K562 (cell line): ENCODE measurements around the gene RPAIN. TPM values are rescaled to one million over a fixed set of nuclear protein-coding genes. Genes with fewer than 3 reads are reported as not detected.

Experiments used
- ATAC-seq: fragments of 200-7000 bp; cut with Tn5 transposase; 3 replicates; pipeline ENCODE4 v1.9.1; 2020; ENCODE audit warnings: moderate library complexity
- BruUV-seq: library from RNA; stranded (reverse); fragments of 400-500 nt; replicated peaks from 2 replicates; lab custom pipeline; 2021; lab: Mats Ljungman, UMichigan
- CTCF ChIA-PET: fragments of 300-600 bp; formaldehyde crosslinking; extraction: SDS; loops from one replicate; lab custom pipeline; 2021; ENCODE audit warnings: low intra/inter-chr PET ratio; lab: Yijun Ruan, JAX
- POLR2A ChIA-PET: fragments of 300-600, 350-650 bp; sonication (Branson Sonifier 250); formaldehyde crosslinking; extraction: SDS; loops from one replicate; lab custom pipeline; 2021; ENCODE audit warnings: antibody characterized with exemption, inconsistent platforms; lab: Yijun Ruan, JAX
- DNase-seq, 4 experiments: peaks; one replicate each; pipeline versions ENCODE4 v3.0.0 to v3.0.0-alpha.2; 2011 to 2018; ENCODE audit warnings: low spot score in 3 of 4, mixed read lengths in 3 of 4; ENCODE audit errors: extremely low read depth in 1 of 4
- FAIRE-seq: peaks from 2 replicates; lab custom pipeline; 2011; peaks lifted over from hg19 to GRCh38; lab: Jason Lieb, UNC
- H2AFZ ChIP-seq: 2 replicates; pipeline ENCODE4 v1.6.0; 2011; ENCODE audit warnings: low read depth, low read length, control low read depth, inconsistent platforms
- H3K27ac ChIP-seq: fragments of 200-600 bp; 3 replicates; pipeline ENCODE4 v1.8.0; 2011; ENCODE audit warnings: low read depth, mild to moderate bottlenecking, control low read depth, inconsistent platforms, low read length, moderate library complexity, mixed read lengths; ENCODE audit errors: extremely low read depth
- H3K27me3 ChIP-seq, 2 experiments: fragments of 300-600 bp in 1 of 2; 2 replicates in 1 of 2; 3 replicates in 1 of 2; pipeline versions ENCODE4 v1.6.0 to v1.8.0; 2011; ENCODE audit warnings: inconsistent platforms in 2 of 2, low read length in 2 of 2, mild to moderate bottlenecking in 1 of 2, mixed read lengths in 1 of 2, moderate library complexity in 1 of 2; ENCODE audit not compliant: control insufficient read depth in 2 of 2, insufficient read depth in 2 of 2
- H3K36me3 ChIP-seq: fragments of 300-600 bp; 3 replicates; pipeline ENCODE4 v1.8.0; 2011; ENCODE audit warnings: mild to moderate bottlenecking, low read length, inconsistent platforms; ENCODE audit not compliant: control insufficient read depth, insufficient read depth
- H3K4me1 ChIP-seq, 2 experiments: fragments of 200-600 bp in 1 of 2; replicated peaks in 1 of 2; 2 replicates in 1 of 2; 3 replicates in 1 of 2; pipeline versions ENCODE4 v1.5.1 to v1.8.0; 2011; ENCODE audit warnings: inconsistent platforms in 2 of 2, low read length in 2 of 2, mild to moderate bottlenecking in 1 of 2, mixed read lengths in 1 of 2, moderate library complexity in 1 of 2; ENCODE audit not compliant: control insufficient read depth in 2 of 2, insufficient read depth in 2 of 2
- H3K4me2 ChIP-seq: 2 replicates; pipeline ENCODE4 v1.6.1; 2011; ENCODE audit warnings: low read length, control low read depth, inconsistent platforms, mixed read lengths; ENCODE audit not compliant: insufficient read depth
- H3K4me3 ChIP-seq: fragments of 200-600 bp; sonication (generic), shearing (Covaris generic); 2 replicates; pipeline ENCODE4 v1.5.1; 2016; ENCODE audit warnings: control low read depth, inconsistent platforms
- H3K79me2 ChIP-seq: fragments of 200-600 bp; 3 replicates; pipeline ENCODE4 v1.8.0; 2011; ENCODE audit warnings: low read length, inconsistent platforms; ENCODE audit not compliant: control insufficient read depth, insufficient read depth
- H3K9ac ChIP-seq, 2 experiments: 2 replicates each; pipeline versions ENCODE4 v1.6.0 to v1.6.1; 2011; ENCODE audit warnings: low read depth in 2 of 2, low read length in 2 of 2, control low read depth in 1 of 2, inconsistent platforms in 1 of 2, mild to moderate bottlenecking in 1 of 2, mixed read lengths in 1 of 2; ENCODE audit not compliant: insufficient read depth in 1 of 2
- H3K9me1 ChIP-seq: one replicate; pipeline ENCODE4 v1.6.0; 2011; ENCODE audit warnings: inconsistent platforms, mild to moderate bottlenecking, low read length, moderate library complexity; ENCODE audit not compliant: control insufficient read depth, insufficient read depth
- H3K9me3 ChIP-seq: replicated peaks from 2 replicates; pipeline ENCODE4 v1.5.1; 2011; ENCODE audit warnings: low read depth, low read length, inconsistent platforms; ENCODE audit not compliant: control insufficient read depth, insufficient read depth
- H4K20me1 ChIP-seq: replicated peaks from 2 replicates; pipeline ENCODE4 v1.6.1; 2011; ENCODE audit warnings: low read length, inconsistent platforms, mixed read lengths; ENCODE audit not compliant: control insufficient read depth, insufficient read depth
- CREB5 ChIP-seq: fragments of 250-450 bp; sonication (Bioruptor Pico); IDR thresholded peaks from 2 replicates; pipeline ENCODE4 v1.5.0; 2020; ENCODE audit warnings: mild to moderate bottlenecking
- DMBX1 ChIP-seq: fragments of 250-450 bp; sonication (Bioruptor Pico); IDR thresholded peaks from 2 replicates; pipeline ENCODE4 v1.8.0; 2022; ENCODE audit warnings: inconsistent platforms, mild to moderate bottlenecking, moderate library complexity, borderline replicate concordance
- EP300 ChIP-seq: IDR thresholded peaks from 2 replicates; pipeline ENCODE4 v1.6.1; 2012; ENCODE audit warnings: low read length, improper control_type of control experiment
- FOXK2 ChIP-seq, 2 experiments: fragments of 450-650 bp; IDR thresholded peaks in 1 of 2; conservative IDR thresholded peaks in 1 of 2; 2 replicates each; pipeline ENCODE4 v1.6.1; 2016; ENCODE audit warnings: low read depth in 2 of 2, mild to moderate bottlenecking in 1 of 2
- NCOA2 ChIP-seq, 2 experiments: fragments of 450-650 bp; IDR thresholded peaks; 2 replicates each; pipeline ENCODE4 v1.6.1; 2018; ENCODE audit warnings: mild to moderate bottlenecking in 2 of 2, moderate library complexity in 1 of 2; ENCODE audit not compliant: partially characterized antibody in 2 of 2
- NEUROD1 ChIP-seq: fragments of 150-350 bp; IDR thresholded peaks from 2 replicates; pipeline ENCODE4 v1.6.1; 2014; ENCODE audit warnings: borderline replicate concordance, low read length, low read depth; ENCODE audit not compliant: partially characterized antibody
- POLR2A ChIP-seq: fragments of 450-650 bp; conservative IDR thresholded peaks from 2 replicates; pipeline ENCODE4 v1.6.1; 2016
- RBM14 ChIP-seq: fragments of 200-400 bp; formaldehyde crosslinking; IDR thresholded peaks from 2 replicates; pipeline ENCODE4 v1.6.1; 2018; ENCODE audit warnings: low read depth, mild to moderate bottlenecking, low read length, moderate library complexity, borderline replicate concordance; ENCODE audit not compliant: insufficient read depth
- SUPT5H ChIP-seq: fragments of 450-650 bp; IDR thresholded peaks from 2 replicates; pipeline ENCODE4 v1.6.1; 2016
- TAL1 ChIP-seq: fragments of 450-650 bp; IDR thresholded peaks from 2 replicates; pipeline ENCODE4 v1.6.1; 2016; ENCODE audit warnings: mild to moderate bottlenecking
- TGIF2 ChIP-seq: sonication (generic); formaldehyde crosslinking; IDR thresholded peaks from 2 replicates; pipeline ENCODE4 v1.8.1; 2022; ENCODE audit warnings: mild to moderate bottlenecking, missing genetic modification reagents, moderate library complexity
- WGBS: fragments of 100-300 bp; shearing (Covaris generic); methylation state at CpG from one replicate; pipeline ENCODE4 v1.1.6; 2016; ENCODE audit warnings: low coverage, mixed read lengths; ENCODE audit not compliant: insufficient coverage; ENCODE audit errors: missing lambda C conversion rate; 5-methylcytosine and 5-hydroxymethylcytosine counted together
- in situ Hi-C: fragments of 300-500 bp; cut with MboI; formaldehyde crosslinking; loops from 4 replicates; pipeline ENCODE4 v1.15.0; 2018; ENCODE audit warnings: inconsistent platforms, mixed read lengths
- intact Hi-C: fragments of 100-400 bp; cut with micrococcal nuclease; formaldehyde crosslinking; loops from 2 replicates; pipeline ENCODE4 v1.14.2; 2022
- polyA plus RNA-seq, 8 experiments: library from polyadenylated mRNA; depleted of rRNA in 4 of 8; stranded (reverse) in 5 of 8; unstranded in 3 of 8; fragments of >200 nt; fragmentation: Nextera tagmentation in 2 of 8; fragmentation: Illumina TruSeq in 1 of 8; extraction: Ambion mirVana in 2 of 8; extraction: Trizol in 1 of 8; gene quantifications; 2 replicates each; pipeline versions ENCODE4 v1.2.1 to v1.2.3, GENCODE V29; 2011 to 2014; ENCODE audit warnings: inconsistent platforms in 1 of 8, missing spikeins in 1 of 8
- total RNA-seq, 7 experiments: library from RNA; depleted of rRNA in 6 of 7; stranded (reverse); fragments of >200 nt in 6 of 7; fragmentation: Illumina TruSeq in 2 of 7; extraction: Trizol in 2 of 7; gene quantifications; 2 replicates each; pipeline versions ENCODE4 v1.2.1 to v1.2.3, GENCODE V29; 2011 to 2021; ENCODE audit warnings: low replicate concordance in 1 of 7
- TF ChIP-seq, protein P1 (sequence below): fragments of 450-650 bp; IDR thresholded peaks from 2 replicates; pipeline ENCODE4 v1.6.1; 2016; ENCODE audit warnings: antibody characterized with exemption

The RPAIN gene
- total and polyA plus RNA-seq, 9 of the 15 experiments (the other 6 are each of a cell fraction or from before 2014, with no cell fraction given): 27.3 to 63.7 (median 38.5) TPM

GRCh38 chr17:5431949-5432556, 12.1 kb downstream of the RPAIN start:
- 79% methylated on average over 3 of the region's 3 CpGs for WGBS
- Histone ChIP-seq H3K4me1 (peaks cover 0 to 4% of the 10 kb centered on the region in 2 experiments; a peak in 2 of 5 replicates), H3K9me3 (no peaks in the 10 kb centered on the region)
- peak; percentile 55 for TF ChIP-seq SUPT5H
- no peak for TF ChIP-seq NEUROD1
- TF ChIP-seq POLR2A: peak; percentile 59
- TF ChIP-seq, all 486 proteins: peak for 2
- in situ Hi-C loops (no loop called here), intact Hi-C loops (no loop called here)
- Histone ChIP-seq H3K79me2 (peaks cover 26% of the 10 kb centered on the region), H3K9ac (no peak overlapping the region), H3K9me1 (no peaks in the 10 kb centered on the region), H3K36me3 (peaks cover 81% of the 10 kb centered on the region), H3K27ac (no peak overlapping the region), H4K20me1 (no peaks in the 10 kb centered on the region), H3K4me3 (no peak overlapping the region), H2AFZ (no peak overlapping the region), H3K4me2 (no peak overlapping the region), H3K27me3 (no peaks in the 10 kb centered on the region)
- ChIA-PET POLR2A (interaction anchor here (0.7 to 1.7 kb wide), 5 partner anchors 9 to 30 kb away, joined by 3 to 9 read pairs (median 3); partner anchors contain the start of genes NUP88 and RPAIN), CTCF (no interaction called here)
- DNase-seq: no peak
- BruUV-seq: no TSS peak
- ATAC-seq: no peak
- FAIRE-seq: no peak

DNA sequence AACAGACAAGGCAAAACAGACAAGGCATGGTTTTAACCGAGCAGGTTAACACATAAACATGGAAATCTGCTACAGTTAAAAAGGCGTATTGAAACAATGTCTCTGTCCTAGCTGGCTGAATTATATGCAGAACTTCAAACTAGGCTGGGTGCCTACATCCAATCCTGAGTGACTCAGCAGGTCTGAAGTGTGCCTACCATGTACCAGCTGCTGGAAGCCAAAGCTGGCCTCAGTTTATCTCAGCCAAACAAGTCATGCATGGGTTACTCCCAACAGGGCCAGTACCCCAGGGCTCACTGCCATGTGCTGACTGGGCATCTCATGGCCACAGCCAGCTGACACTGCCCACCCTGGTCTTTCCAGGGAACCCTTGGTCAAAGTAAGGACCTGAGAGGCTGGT, 15.0 kb downstream of the RPAIN start:
- Histone ChIP-seq H4K20me1 (no peaks in the 10 kb centered on the region), H3K36me3 (peaks cover 73% of the 10 kb centered on the region), H3K4me2 (no peak overlapping the region), H3K4me3 (no peak overlapping the region), H3K27me3 (no peaks in the 10 kb centered on the region), H3K9ac (0 out of 4 replicates have a peak overlapping the region, but pooled peaks of 1 of the 2 experiments have one; percentile 6), H3K9me1 (no peaks in the 10 kb centered on the region), H3K4me1 (peaks cover 8 to 9% of the 10 kb centered on the region in 2 experiments; a peak in 4 of 5 replicates), H3K9me3 (no peaks in the 10 kb centered on the region), H2AFZ (no peak overlapping the region), H3K79me2 (peaks cover 48% of the 10 kb centered on the region), H3K27ac (peak overlapping the region; percentile 30; the same call in 2 of the 3 replicates)
- FAIRE-seq (no peak), DNase-seq (no peak), ATAC-seq (no peak)
- in situ Hi-C loops: no loop called here
- CTCF ChIA-PET: no interaction called here
- BruUV-seq: no TSS peak
- intact Hi-C loops: loop anchor here (5.0 kb wide), 1 partner anchor 238 kb away; no protein-coding TSS in a partner anchor
- POLR2A ChIA-PET: interaction anchor here (1.4 kb wide), 1 partner anchor 12 kb away, joined by 4 read pairs; no protein-coding TSS in a partner anchor
- WGBS: 93% methylated on average over 2 of the region's 2 CpGs
- no peak for TF ChIP-seq CREB5 (CRISPR knock-in tag)
- TF ChIP-seq DMBX1 (CRISPR knock-in tag): no peak
- no peak for TF ChIP-seq TGIF2 (CRISPR knock-in tag)
- TF ChIP-seq FOXK2 (conservative IDR thresholded peaks at IDR 0.05 in 1 of 2, IDR thresholded peaks at IDR 0.05 in 1 of 2; ENCODE audit: low read depth in 2 of 2): no peak
- TF ChIP-seq, protein P1, sequence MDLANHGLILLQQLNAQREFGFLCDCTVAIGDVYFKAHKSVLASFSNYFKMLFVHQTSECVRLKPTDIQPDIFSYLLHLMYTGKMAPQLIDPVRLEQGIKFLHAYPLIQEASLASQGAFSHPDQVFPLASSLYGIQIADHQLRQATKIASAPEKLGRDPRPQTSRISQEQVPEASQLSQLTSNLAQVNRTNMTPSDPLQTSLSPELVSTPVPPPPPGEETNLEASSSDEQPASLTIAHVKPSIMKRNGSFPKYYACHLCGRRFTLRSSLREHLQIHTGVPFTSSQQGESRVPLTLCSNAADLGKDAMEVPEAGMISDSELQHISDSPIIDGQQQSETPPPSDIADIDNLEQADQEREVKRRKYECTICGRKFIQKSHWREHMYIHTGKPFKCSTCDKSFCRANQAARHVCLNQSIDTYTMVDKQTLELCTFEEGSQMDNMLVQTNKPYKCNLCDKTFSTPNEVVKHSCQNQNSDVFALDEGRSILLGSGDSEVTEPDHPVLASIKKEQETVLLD: no peak
- no peak for TF ChIP-seq RBM14
- no peak for TF ChIP-seq EP300
- no peak for TF ChIP-seq TAL1
- no peak for TF ChIP-seq NCOA2 (IDR thresholded peaks at IDR 0.05; ENCODE audit: partially characterized antibody in 2 of 2)
